NOMO-1 (cell line): ENCODE measurements around the gene MYRIP.
A peak's percentile ranks its signal among the peaks of the same experiment; 100 is the strongest.

Experiments
- DNase-seq, 2 experiments: peaks; one replicate each; lab custom pipeline; 2025; ENCODE audit not compliant: unreplicated experiment in 2 of 2; lab: John Stamatoyannopoulos, UW

MYRIP gene

DNA sequence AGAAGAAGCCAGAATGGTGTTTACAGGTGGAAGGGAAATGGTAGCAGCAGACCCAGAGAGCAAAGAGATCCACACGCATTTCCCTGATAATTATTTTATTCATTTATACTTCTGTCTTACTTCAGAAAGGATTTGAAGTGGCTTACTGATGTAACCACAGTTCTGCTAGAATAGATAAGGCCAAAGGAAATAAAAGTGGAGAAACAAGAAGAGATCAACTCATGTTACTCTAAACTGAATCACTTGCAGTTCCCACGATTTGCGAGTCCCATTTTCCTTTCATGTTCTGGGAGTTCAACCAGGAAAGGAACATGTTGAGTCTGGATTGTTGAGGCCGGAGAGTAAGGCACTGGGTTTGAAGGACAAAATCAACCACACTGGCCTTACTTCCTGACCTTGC is 151.8 kb downstream of the MYRIP start:
- no peak for DNase-seq

DNA sequence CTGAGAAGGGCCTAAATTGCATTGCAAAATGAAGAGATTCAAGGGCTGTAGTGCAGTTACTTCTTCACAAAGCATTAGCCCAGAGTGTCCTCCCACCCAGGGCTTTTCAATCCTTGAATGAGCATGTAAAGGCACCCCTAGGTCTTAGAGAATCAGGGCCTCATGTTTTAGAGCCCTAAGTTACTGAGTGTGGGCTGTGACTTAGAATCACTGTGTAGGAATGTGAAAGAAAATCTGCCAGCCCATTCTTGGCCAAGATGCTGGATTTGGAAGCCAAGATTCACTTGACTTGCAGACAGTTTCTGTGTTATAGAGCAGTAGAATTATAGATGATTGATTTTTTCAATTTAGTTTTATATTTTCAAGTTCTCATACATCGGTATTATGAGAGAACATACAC is 153.2 kb downstream of the MYRIP start:
- no peak for DNase-seq

DNA sequence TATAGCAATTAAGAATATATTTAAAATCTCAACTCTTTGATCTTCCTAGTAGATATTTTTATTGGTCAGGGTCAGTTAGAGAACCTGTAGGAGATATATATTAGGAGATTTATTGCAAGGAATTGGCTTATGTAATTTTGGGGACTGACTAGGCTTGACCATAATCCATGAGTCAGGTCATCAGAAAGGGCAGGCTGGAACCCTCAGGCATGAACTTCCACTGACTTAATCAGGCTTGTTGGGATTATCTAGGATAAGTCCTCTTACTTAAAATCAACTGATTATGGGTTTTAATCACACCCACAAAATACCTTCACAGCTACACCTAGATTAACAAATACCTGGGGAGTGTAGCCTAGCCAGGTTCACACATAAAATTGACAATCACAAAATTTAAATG is 156.1 kb downstream of the MYRIP start:
- no peak for DNase-seq

DNA sequence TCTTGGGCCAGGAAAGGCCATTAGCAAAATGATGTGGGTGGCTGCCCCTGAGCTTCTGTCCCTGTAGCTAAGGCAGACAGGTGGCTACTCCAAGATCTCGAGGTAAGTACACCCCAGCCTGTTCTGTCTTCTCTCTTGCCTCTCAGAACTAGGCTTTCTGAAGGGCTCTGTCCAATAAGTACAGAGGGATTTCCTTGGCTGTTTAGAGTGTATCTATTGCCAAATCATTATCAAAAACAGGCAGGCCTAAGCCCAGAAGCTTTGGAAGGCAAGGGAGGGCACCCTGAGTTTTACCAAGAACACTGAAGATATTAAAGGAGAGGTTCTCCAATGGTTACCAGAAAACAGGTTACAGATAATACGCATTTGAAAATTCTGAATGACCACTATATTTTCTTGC is 156.6 kb downstream of the MYRIP start:
- no peak for DNase-seq

DNA sequence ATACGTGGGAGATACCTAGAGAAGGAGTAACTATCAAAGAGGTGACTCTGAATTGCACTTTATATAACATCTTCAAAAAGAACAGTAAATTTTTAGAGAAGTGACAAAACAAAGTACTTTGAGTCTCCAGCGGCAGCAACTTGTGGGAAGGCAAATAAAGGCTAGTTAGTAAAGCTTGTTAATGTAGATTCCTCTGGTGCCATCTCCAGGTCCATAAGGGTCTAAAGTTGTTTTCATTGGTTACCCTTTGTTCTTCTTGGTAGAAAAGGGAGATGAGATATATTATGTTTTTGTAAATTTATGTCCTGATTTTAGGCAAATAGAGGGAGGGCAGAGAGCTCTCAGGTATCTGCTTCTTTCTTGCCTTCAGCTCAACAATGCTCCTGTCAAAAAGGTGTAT is 161.6 kb downstream of the MYRIP start:
- DNase-seq, result no peak

DNA sequence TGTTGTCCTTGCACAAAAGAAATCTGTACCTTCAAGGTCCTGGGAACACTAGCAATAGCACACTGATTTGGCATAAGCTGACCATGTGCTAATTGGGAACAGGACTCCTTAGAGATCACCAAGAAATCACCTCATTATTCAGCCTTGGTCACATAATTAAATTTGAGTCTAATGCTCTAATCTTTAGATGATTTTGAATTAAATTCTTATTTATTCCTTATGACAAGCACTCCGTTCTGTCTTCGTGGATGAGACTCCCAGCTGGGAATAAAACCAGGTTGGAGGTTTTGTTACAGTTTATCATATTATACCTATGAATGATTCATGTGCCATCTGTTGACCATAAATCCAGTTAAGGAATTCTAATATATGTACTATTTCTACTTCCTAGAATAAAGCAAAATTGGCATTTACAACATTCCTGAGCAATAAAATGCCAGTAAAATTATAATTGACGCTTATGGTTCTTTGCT is 162.2 kb downstream of the MYRIP start:
- no peak for DNase-seq

DNA sequence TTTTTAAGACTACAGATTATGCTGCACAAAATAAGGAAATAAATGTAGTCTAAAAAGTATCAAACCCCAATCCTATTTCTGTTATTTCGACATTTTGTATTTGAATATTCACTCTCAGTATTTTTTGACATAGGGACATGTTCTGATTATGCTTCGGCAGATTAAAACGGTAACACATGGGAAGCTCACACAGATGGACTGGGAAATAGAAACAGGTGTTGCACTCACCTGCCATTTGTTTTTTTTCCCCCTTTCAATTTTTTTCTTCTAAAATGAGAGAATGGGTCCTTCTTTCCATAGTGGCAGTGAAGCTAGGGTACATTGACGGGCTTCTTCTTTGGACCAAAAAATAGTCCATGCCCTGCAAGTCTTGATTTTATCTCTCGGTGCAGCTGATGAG is 163.1 kb downstream of the MYRIP start:
- no peak for DNase-seq

DNA sequence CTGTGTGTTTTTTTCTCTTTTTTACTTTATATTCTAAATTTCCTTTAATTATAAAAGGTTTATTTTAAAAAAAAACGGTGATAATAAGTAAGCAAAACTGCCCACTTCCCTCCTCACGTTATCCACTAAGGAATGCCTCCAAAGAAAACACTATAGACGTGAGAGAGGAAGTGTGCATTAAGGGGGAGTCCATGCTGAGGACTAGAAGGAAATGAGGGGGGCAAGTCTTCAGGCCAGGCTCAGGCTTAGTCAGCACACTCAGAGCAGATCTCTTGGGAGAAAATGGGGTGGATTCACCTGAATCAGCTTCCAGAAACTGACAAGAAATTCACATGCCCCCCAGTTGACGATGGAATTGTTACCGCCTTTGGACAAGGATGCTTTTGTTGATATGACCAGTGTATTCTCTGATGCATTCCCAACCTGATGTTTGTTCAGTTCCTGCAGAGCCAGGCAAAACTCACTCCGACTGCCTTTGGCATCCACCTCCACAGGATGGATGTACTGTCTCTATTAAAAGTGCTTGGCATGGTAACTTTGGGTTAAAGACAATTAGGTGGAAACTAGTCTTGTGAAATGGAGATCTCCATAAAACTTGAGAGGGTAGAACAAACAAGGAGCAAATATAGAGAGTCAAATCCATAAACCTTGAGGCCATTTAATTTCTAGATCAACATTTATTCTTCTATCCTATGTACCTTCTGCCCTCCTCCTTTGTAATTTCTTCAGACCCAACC is 167.8 kb downstream of the MYRIP start:
- DNase-seq, result no peak

DNA sequence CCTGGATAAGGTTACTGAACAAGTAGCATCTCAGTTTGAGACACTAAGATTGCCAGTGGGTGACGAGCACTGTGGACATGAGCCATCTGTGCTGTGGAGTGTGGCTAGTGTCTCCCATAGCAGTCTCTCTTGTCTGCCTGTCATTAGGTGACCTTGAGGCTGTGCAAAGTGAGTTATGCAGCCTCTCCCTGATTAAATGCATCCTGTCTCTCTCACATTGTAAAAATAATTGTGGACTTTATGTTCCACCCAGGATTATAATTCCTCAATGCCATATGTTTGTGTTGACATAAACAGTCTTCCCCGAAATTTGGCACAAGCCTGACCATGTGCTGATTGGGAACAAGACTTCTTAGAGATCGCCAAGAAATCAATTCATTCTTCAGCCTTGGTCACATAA is 168.9 kb downstream of the MYRIP start:
- no peak for DNase-seq

DNA sequence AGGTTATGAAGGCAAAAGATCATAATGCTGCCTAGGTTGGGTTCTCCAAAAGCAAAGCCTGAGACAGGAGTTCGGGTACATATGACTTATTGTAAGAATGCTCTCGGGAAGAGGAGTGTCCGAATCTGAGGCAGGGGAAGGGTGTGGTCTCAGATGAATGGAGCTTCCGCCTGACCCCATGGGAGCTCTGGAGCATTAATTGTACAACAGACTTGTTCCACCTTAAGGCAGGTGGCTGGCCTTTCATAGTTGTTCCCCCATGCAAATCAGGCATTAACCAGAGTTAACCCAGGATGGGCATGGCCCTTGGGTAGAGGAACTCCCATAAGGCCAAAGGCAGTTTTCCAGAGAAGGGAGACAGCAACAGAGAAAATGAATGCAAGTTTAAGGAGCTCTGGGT is 170.6 kb downstream of the MYRIP start:
- DNase-seq, result no peak

DNA sequence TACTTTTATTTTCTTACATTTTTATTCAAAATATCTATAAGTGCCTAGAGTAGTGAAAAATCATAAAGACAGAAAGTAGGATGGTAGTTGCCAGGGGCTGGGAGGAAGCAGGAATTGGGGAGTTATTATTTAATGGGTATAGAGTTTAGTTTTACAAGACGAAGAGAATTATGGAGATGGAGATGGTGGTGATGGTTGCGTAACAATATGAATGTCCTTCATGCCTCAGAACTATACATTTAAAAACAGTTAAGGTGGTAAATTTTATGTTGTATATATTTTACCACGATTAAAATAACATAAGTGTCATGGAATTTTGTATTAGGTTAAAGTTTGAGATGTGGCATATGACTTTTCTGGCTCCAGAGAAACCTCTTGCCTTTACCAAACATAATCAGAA is 171.4 kb downstream of the MYRIP start:
- DNase-seq, result no peak

DNA sequence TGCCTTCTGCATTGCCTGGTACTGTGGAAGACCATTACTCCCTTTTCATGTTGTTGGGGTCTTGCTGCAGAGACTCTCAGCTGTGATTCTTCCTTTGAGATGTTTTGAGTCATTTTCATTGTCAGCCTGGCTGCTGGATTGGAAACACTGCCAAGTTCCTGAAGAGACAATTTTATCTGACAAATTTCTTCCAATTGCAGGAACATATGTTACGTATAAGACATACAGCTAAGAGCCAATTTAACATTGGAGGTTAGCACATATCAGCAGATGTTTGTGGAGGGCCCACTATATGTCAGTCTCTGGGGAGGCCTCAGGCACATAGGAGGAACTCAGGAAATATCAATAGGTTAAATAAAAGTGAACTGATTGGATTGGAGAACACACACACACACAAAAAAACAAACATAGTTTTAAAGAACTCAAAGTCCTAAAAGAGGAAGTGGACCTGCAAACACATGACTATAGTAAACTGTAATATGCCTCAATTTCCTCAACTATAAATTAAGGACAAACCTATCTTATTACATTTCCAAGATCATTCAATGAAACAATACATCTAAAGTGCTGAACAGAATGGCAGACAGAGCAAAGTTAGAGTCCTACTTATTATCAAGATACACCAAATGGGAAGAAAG is 172.3 kb downstream of the MYRIP start:
- DNase-seq, result no peak

DNA sequence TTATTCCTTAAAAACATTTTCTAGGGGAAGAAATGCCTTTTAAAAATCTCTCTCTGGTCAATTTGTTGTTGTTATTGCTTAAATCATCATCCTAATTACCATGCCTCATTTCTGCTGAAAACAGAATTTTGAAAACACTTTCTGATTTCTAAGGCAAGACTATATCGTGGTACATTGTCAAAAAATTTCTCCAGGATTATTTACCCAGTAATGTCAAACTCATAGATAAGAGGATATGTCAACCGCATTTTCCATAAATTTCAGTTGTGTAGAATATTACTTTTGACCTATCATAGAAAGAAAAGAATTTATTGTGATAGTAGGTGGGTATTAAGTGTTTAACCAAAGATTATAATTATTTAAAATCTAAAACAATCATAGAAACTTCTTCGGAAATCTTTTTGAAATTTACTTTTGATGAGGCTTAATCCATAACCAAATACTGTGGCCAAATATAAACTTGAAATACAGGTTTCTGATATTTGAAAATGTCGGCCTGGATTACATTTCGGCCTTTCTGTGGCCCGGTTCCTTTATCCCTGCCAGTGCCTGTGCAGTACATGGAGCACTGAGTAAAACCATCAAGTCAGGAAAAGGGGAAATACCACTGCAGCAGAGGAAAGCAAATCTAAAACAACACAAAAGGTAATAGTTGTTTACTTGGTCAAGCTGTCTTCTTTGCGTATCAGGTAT is 173.4 kb downstream of the MYRIP start:
- no peak for DNase-seq

DNA sequence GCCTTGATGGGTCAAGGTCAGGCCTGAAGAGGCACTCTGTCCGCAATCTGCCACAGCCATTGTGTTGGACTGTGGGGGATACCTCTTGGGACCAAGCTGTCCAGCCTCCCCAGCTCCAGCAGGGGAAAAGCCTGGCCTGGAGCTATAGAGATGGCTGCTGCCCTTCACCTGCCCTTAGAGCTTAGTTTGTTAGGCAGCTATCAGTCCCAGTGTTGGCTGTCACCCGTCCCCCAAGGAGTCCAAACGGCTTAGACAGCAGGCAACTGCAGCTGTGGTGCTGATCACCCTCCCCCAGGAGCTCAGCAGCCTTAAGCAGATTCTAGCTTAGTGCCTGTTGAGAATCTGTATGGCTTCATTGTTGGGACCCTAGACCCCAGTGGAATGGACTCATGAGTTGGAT is 180.3 kb downstream of the MYRIP start:
- no peak for DNase-seq

DNA sequence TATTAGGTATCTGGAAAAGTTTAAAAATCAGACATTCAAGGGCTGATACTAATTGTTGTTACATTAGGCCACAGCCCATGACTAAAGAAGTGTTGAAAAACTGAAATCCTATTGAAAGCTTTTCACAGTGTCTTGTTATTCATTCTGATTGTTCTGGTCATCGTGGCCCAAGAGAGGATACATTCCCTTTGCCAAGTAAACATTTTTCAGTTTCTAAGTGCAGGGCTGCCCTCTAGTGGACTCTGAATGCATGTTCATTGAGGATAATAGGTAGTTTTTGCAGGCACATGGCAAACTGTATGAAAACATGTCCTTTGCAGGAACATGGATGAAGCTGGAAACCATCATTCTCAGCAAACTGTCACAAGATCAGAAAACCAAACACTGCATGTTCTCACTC is 181.1 kb downstream of the MYRIP start:
- DNase-seq, result peak; percentile 16 to 20

DNA sequence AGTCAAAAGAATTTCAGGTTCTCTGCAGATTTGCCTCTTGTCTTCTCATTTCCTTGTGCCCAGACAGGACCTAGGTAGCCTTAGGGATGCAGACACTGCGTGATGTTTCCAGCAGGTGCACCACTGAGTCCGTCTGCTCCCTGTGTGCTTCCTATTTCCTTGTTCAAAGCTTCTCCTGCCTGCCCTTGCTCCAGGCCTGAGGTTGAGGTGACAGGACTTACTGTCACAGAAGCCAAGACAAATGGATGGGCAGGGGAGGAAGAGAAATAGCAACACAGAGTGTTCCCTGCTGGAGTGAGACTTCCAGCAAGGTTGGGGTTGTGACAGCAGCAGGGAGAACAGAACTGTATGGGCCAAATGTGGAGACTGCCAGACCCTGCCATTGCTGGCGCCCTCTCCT is 199.4 kb downstream of the MYRIP start:
- DNase-seq, result no peak

DNA sequence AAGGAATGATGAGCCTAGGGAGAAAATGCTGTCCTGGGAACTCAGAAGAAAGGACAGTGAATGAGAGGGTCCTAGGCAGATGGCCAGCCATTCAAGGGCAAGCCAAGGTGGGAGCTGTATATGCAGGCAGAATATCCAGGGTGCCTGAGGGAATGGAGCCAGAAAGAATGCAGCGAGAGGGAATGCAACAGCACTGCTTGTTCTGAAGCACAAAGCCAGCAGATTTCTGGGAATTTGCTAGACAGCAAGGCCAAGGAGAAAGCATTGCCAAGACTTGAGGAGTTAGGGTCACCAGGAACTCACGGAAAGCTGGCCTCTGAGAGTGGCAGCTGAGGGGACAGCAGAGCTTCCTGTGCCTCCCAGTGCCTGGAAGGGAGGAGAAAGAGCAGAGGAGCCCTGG is 200.6 kb downstream of the MYRIP start:
- no peak for DNase-seq

DNA sequence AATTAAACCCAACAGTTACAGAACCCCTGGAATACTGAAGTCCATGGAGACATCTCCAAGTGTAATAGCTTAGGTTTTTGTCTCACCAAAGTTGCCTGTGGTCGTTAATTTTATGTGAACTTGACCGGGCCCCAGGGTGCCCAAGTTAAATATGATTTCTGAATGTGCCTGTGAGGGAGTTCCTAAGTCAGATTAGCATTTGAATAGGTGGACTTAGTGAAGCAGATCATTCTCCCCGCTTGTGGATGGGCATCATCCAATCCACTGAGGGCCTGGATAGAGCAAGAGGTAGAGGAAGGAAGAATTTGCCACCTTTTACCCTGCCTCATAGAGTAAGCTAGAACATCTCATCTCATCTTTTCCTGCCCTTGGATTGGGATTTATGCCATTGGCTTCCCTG is 203.0 kb downstream of the MYRIP start:
- no peak for DNase-seq

DNA sequence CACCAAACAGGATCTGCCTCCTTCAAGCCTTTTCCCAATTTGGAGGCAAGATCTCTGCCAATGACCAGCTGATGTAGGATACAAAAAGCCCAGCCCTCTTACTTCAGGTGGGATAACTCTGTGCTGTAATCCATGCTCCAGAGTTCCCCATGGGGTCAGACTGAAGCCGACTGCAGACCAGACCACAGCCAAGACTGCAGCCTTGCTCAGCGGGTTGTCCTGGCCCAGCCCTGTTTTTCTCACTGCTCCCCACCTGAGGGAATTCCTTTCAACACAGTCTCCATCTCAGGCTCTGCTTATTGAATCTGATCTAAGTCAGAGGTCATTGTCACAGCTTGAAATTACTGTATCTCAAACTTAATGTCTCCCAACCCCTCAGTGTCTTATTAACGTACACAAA is 207.0 kb downstream of the MYRIP start:
- DNase-seq, result no peak

DNA sequence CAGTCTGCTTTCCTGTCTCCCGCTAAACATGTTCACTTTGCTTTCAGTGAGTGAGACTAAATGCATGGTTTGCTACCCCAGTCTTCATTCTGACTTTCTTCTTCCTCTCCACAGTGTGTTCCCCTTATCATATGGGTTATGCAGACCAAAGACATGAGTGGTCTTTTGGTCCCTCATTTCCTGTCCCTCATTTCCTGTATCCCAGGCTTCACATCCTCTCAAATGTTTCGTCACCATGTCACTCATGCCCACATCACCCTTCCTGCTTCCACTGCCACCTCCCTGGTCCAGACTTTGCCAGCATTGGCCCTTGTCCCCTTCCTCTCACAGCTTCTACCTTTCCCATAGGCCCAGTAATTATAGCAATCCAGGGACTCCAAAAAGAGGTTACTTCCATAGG is 209.0 kb downstream of the MYRIP start:
- DNase-seq, result no peak

DNA sequence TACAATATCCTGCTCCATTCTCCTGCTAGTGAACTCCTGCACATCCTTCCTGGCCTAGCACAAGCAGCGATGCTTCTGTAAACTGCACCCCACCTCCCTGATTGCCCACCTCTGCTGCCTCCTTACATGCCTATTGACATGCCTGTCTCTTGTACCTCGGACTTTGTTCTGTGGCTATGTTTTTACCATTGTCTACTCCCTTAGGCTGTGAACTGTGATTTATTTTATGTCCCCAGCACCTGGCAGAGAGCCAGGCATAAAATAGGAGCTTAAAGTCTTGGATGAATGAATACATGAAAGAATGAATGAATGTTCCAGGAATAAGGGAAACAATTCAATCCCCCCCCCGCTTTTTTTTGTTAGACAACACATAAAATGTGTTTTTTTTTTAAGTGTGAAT is 210.0 kb downstream of the MYRIP start:
- no peak for DNase-seq

DNA sequence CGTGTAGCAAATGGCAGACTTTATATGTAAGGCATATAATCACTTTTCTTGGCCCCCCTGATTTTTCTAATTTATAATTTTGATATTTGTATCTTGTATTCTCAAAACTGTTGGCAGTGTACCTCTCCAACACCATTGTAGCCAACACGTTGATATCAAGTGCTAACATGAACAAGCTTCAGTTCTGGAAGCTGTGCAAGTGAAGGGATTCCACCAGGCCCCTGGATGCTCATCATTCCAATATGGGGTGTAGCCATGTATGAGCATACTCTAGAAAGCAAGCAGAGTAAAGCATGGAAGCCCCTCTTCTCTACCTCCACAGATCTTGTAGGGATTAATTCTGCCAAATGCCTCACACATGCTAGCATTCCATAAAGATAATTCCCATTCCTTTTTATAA is 211.3 kb downstream of the MYRIP start:
- DNase-seq, result no peak
